ENCODE results near the gene STX1B. TPM values are rescaled to one million over a fixed set of nuclear protein-coding genes. Genes with fewer than 3 reads are reported as not detected.

STX1B gene
- total RNA-seq, 1 donor from 2014 or later = 0.26 TPM

DNA sequence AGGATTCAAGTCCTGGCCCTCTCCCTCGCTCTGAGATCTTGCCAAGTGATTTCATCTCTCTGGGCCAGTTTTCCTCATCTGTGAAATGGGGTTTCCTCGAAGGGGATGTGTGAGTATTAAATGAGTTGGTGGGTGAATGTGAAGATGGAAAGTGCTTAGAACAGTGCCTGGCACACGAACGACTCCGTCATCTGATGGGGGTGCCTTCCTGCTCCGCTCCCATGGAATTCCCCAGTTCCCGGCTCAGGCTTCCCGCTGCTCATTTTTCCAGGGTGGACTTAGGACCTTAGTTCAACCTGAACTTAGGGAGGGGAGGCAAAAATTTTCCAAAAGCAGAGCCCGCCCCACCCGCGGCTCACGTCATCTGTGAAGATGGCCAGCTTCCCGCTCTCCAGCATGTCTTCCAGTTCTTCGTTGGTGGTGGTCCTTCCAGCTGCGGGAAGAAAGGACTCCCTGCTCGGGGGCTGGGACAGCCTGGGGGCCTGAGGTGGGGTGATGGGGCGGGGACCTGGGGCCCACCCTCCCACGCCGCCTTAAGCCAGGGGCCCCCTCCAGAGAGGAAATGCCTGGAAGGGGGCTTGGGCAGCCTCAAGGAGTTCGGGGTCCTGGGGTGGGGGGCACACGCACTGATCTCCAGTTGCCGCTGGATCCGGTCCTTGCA is 14.0 kb downstream of the STX1B start:
- DNase-seq (ENCODE audit: low read depth in 2 of 2) = peak; percentile 70 to 72

DNA sequence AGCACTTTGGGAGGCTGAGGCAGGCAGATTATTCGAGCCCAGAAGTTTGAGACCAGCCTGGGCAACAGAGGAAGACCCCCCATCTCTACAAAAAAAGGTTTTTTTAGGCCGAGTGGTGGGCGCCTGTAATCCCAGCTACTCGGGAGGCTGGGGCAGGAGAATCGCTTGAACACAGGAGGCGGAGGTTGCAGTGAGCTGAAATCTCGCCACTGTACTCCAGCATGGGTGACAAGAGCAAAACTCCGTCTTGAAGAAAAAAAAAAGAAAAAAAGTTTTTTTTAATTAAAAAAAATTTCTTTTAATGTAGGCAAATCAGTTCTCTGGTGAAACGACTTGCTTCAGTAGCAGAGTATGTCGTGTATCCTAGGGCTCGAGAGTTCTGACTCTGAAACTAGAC is 14.5 kb downstream of the STX1B start:
- DNase-seq (ENCODE audit: low read depth in 2 of 2) = no peak

DNA sequence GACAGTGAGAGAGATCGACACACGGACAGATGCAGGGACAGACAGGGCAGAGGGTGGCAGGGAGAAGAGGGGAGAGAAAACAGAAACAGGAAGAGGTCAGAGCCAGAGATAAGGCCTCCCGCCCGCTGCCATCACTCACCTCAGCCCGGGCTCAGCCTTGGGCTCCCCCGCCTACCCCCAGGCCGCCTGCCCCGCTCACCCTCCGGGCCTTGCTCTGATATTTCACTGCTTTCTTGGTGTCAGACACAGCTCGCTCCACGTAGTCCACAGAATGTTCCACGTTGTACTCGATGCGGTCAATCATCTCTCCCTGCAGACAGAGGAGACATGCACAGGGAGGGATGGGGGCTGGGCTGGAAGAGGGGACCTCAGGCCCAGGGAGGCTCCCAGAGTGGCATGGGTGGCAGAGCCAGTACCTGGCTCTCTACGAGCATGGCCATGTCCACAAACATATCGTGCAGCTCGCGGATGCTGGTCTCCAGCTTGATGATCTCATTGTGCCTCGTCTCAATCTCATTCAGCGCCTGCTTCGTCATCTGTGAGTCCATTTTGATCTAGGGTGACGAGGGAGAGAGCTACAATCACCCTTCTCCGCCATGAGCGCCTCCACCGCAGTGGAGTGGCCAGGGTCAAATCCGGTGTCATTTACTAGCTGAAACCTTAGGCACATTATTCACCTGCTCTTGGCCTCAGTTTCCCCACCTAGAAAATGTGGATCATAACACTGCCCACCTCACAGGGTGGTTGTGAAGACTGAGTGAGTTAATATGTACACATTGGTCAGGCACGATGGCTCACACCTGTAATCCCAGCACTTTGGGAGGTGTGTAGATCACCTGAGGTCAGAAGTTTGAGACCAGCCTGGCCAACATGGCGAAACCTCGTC is 17.3 kb downstream of the STX1B start:
- DNase-seq (ENCODE audit: low read depth in 2 of 2) = no peak

GRCh38 chr16:30992276-30992780 is 18.1 kb downstream of the STX1B start:
- no peak for DNase-seq (ENCODE audit: low read depth in 2 of 2)

- no peak for DNase-seq (ENCODE audit: low read depth in 2 of 2)
Measured at GRCh38 chr16:30991052-30991451, 19.4 kb downstream of the STX1B start.

- no peak for DNase-seq (ENCODE audit: low read depth in 2 of 2)
Measured at GRCh38 chr16:30990105-30990504, 20.3 kb downstream of the STX1B start.

DNA sequence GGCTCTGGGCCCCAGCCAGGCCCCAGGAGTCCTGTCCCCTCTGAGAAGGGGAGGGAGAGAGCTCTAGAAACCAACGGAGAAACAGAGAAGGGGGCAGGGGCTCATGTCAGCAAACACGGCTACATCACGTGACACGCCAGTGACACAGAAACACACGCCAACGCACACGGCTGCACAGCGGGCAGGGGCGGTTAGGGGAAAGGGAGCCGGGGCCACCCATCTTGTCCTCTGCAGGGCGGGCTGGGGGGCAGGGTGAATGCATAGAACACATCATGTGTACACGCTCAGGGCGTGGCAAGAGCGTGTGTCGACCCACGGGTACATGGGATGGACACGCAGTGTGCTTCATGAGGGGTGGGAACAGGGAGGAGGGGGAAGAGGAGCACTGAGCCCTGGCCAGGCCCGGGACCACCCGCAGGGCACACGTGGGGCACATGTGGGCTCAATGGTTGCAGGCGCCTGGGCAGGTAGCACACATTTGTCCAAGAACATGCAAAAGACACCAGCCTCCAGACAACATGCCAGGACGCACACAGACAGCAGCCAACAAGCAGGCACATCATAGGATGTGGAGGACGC is 20.9 kb downstream of the STX1B start:
- no peak for DNase-seq (ENCODE audit: low read depth in 2 of 2)

- DNase-seq (ENCODE audit: low read depth in 2 of 2) = no peak
Measured at GRCh38 chr16:30987581-30988190, 22.8 kb downstream of the STX1B start.

- no peak for DNase-seq (ENCODE audit: low read depth in 2 of 2)
Measured at GRCh38 chr16:30986129-30986991, 24.1 kb downstream of the STX1B start.

- DNase-seq (ENCODE audit: low read depth in 2 of 2) = peak in 1 of 2 donors; percentile 12
Measured at GRCh38 chr16:30985401-30986128, 24.9 kb downstream of the STX1B start.

GRCh38 chr16:30984669-30985400 is 25.6 kb downstream of the STX1B start, which contains the start of gene HSD3B7:
Gene HSD3B7, plus strand, starts transcription at chr16:30985207. Its CDS starts 452 bp downstream, at chr16:30985659.
- DNase-seq (ENCODE audit: low read depth in 2 of 2) = peak; percentile 43 to 73

GRCh38 chr16:30983898-30984610 is 26.4 kb downstream of the STX1B start:
- DNase-seq (ENCODE audit: low read depth in 2 of 2) = no peak

DNA sequence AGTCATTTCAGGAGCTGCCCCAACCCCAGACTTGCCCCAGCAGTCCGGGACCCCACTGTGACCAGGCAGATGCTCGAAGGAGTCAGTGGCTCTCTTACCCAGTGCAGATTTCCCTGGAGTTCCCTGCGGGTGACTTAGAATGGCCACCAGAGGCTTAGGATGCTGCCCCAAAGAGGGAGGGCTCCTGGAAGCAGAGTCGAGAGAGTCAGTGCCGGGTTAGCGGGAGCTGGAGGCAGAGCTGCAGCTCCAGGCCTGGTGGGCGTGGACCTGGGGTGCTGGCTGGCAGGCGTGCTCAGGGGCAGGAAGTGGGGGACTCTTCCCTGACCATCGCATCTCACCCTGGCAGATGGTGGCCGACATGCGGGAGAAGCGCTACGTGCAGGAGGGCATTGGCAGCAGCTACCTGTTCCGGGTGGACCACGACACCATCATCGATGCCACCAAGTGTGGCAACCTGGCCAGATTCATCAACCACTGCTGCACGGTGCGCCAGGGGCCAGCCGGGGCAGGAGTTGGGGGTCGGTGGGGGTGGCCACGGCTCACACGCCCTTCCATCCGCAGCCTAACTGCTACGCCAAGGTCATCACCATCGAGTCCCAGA is 27.0 kb downstream of the STX1B start:
- no peak for DNase-seq (ENCODE audit: low read depth in 2 of 2)

DNA sequence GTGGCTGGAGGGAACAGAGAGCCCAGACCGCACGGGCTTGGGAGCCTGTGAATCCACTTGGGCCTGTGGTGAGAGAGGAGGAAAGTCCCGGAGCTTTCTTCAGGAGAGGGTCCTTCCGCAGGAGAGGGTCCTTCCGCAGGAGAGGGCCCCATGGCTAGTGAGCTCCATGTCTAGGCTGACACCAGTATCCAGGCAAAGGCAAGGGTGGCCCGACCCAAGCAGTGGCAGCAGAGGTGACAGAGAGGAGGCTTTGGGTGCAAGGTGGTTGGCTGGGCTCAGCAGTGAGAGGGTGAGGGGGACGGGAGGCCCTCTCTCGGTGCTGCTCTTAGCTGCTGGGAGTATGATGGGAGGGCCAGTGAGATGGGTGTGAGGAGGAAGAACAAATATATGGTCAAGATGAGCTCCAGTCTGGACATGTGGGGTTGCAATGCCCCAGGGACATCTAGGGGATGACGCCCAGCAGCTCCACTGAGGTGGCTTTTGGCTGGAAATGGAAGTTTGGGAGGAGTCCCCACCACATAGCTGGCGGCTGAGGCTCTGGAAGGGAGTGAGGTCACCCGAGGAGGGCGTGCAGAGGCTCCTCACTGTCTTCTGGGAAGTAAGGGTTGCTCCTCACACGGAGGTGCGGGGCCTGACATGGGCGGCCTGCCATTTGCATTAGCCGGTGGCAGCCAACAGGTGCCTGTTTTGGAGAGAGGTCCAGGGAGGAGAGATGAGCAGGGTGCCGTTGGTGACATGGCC is 27.7 kb downstream of the STX1B start:
- DNase-seq (ENCODE audit: low read depth in 2 of 2) = no peak

- DNase-seq (ENCODE audit: low read depth in 2 of 2) = no peak
Measured at GRCh38 chr16:30980959-30981358, 29.5 kb downstream of the STX1B start.

DNA sequence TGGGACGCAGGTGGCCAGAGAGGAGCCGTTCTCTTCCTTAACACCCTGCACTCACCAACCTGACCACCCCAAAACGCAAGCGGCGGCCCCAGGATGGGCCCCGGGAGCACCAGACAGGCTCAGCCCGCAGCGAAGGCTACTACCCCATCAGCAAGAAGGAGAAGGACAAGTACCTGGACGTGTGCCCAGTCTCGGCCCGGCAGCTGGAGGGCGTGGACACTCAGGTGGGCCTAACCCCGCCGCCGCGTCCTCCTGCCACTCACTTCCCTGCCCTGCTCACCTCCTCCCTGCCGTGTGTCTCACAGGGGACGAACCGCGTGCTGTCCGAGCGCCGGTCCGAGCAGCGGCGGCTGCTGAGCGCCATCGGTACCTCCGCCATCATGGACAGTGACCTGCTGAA is 30.0 kb downstream of the STX1B start:
- DNase-seq (ENCODE audit: low read depth in 2 of 2) = no peak

- DNase-seq (ENCODE audit: low read depth in 2 of 2) = no peak
Measured at GRCh38 chr16:30980023-30980371, 30.4 kb downstream of the STX1B start.

All from dermis microvascular lymphatic vessel endothelial cell (primary cell).